GM21447 (cell line): Measurements from ENCODE around the gene PACSIN2.
"Not testable (repeated sequence)": the region's sequence is repeated elsewhere in the genome, so short reads cannot be mapped to it uniquely, and the experiment has no call there.

ENCODE experiments used
- ATAC-seq: cut with Tn5 transposase; IDR thresholded peaks from one replicate; pipeline ENCODE4 v1.9.1; 2021; ENCODE audit not compliant: unreplicated experiment

Gene PACSIN2

GRCh38 chr22:43014869-43015676 lies at the start of gene PACSIN2:
PACSIN2 (minus strand) TSS chr22:43015149; CDS start chr22:42912080, 103,069 bp downstream.
- ATAC-seq: peak; percentile 84

DNA sequence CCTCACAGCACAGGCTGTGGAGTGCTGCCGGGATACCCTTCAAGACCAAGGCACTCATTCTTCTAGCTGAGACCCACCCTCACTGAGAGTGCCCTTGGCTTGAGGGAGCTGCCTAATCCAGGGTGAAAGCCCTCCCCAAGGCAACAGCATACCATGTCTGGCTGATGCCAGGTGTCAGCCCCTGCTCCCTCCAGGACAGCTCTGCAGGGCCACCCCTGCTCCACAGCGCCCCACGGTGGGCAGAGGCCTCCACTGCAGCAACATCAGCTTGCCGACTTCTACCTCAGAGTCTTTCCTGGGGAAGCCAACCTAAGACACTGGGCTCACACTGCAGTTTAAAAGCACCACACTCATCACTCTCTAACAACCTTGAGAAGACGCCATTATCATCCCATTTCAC lies 45.2 kb upstream of the PACSIN2 start:
- no peak for ATAC-seq

DNA sequence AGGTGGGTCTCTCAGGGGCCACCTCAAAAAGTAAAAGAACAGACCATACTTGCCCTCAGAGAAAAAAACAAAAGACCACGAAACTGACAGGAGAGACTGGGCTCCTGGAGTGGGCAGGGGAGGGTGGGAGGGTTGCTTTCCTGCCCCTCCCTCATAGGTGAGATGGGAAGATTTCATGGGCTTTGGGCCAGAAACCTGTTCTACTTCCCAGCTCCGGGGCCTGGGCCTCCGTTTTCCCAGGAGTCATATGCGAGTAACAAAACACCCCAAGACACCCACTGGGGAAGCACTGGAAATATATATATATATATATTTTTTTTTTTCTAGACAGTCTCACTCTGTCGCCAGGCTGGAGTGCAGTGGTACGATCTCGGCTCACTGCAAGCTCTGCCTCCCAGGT lies 42.7 kb upstream of the PACSIN2 start:
- ATAC-seq: no peak

DNA sequence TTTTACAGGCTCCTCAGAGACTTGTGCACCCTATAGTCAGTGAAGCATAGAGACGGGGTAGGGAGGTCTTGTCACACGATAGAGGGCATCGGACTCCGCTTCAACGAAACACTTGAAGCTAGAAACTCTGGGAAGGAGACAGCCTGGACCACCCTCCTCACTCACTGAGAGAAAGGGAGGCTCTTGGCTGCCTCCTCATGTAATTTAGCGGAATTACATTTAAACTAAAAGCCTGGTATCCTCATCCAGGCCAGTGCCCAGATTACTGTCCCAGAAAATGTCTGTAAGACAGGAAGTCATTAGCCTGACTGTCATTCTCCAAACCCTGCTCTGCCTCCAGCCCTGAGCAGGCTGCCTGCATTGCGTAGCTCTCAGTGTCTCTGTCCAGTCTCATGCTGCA lies 38.2 kb upstream of the PACSIN2 start:
- no peak for ATAC-seq

DNA sequence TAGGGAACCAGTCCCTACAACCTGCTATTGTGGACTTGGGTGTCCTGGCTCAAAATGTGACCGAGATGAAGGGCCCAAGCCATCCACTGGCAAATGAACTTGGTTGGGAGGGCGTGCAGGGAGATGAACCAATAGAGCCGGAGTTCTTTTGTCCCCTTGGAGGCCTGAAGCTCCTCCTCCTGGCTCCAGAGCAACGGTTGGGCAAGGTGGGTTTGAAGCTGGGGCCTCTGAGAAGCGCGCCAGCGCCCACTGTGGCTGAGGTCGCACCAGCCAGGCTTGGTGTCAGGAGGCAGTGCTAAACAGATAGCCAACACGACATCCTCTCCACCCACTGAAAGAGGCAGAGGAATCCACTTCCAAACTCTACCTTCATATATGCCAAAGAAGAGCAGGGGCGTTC lies 36.0 kb upstream of the PACSIN2 start:
- ATAC-seq: no peak

DNA sequence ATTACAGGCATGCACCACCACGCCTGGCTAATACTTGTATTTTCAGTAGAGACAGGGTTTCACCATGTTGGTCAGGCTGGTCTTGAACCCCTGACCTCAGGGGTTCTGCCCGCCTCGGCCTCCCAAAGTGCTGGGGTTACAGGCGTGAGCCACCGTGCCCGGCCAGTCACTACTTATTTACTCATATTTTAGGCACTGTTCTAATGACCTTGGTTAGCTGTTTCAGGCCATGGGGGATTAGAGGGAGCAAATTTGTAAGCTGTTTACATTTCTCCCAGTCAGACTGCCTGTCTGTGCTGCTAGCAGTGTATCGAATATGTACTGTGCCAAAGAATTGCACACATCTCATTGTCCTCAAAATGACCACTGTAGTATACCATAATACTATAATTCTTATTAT lies 32.7 kb upstream of the PACSIN2 start:
- no peak for ATAC-seq

- ATAC-seq: no peak
These were observed 29.4 kb upstream of the PACSIN2 start for GRCh38 chr22:43044290-43044712.

DNA sequence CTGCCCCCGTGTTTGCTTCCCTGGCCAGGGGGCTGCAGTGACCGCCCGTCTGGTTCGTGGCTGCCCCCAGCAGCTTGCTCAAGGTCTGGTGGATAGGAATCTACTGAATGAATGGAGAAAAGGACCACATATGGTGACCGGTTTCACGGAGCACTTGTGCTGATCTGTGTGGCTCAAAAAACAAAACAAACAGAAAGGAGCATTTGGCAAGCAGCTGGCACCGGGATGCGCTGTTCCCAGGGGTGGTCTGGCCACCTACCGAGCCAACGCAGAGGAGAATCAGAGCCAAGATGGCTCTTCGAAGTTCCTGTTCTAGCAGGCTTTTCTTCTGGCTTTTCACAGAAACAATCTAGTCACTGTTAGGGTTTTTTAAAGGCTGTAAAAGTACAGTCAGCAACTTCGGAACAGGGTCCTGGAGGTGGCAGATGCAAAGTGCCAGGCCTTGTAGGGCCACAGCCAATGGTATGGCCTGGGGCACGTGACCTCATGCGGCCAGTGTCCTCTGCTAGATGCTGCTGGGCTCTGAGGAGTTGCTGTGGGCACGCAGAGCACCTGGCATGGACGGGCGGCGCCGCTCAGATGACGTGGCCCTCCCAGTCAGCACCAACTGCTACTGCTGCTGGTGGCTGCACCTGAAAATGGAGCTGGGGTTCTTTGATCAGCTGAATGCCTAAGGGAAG lies 27.3 kb upstream of the PACSIN2 start:
- ATAC-seq: no peak

GRCh38 chr22:43039800-43040199 lies 24.9 kb upstream of the PACSIN2 start:
- no peak for ATAC-seq

DNA sequence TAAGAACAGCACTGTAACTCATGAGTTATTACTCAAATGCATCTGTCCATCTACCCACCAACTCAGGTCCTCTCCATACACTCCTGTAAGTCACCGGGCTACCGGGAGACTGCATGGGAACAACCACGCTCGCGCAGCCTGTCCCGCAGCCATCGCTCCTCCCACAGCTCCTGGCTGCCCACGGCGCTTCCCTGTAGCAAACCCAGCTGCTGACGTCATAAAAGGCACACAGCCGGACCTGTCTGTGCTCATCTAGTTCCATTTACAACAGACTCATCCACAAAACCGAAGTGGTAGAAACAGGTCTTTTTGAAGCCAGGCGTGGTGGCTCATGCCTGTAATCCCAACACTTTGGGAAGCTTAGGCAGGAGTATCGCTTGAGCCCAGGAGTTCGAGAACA lies 23.4 kb upstream of the PACSIN2 start:
- no peak for ATAC-seq

DNA sequence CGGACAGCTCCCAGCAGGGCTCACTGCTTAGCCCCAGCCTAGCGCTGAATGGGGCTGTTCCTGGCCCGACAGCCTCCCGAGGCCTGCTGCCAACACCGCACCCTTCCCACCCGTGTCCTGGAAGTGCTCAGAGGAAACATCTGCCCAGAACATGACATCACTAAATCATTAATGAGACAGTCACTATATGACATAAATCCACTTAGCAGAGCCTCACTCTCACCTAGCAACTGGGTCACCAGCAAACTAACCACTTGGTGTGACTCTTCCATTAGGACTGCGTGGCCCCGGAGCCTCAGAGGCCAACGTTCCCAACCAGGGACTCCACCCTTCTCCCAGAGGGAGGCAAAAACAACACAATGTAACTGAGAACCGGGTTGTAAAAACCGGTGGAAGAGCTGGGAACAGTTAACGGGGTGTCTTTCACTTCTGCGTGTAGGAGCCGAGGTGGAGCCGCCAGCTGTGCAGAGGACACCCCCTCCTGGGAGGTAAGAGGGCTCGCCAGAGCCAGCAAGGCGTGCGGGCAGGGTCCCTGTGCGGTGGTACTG lies 21.4 kb upstream of the PACSIN2 start:
- ATAC-seq: no peak

- no peak for ATAC-seq
These were observed 20.3 kb upstream of the PACSIN2 start for GRCh38 chr22:43035250-43035649.

DNA sequence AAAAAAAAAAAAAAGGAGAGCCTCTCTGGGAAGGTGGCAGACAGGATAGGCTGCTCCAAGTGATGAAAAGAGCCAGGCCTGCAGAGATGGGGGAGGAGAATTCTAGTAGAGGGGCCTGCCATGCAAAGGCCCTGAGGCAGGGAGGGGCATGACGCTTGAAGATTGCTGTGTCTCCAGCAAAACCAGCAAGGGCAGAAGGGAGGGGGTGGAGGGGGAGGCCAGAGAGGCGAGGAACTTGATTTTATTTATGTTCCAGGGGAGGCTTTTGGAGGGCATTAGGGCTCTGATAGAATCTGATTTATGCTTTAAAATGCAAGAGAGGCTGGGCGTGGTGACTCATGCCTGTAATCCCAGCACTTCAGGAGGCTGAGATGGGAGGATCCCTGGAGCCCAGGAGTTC lies 16.7 kb upstream of the PACSIN2 start:
- ATAC-seq: no peak

GRCh38 chr22:43018615-43019014 lies 3.7 kb upstream of the PACSIN2 start:
- no peak for ATAC-seq

GRCh38 chr22:43017525-43018460 lies 2.8 kb upstream of the PACSIN2 start:
- no peak for ATAC-seq

- ATAC-seq: not testable (repeated sequence)
These were observed 1.2 kb upstream of the PACSIN2 start for GRCh38 chr22:43016150-43016549.

DNA sequence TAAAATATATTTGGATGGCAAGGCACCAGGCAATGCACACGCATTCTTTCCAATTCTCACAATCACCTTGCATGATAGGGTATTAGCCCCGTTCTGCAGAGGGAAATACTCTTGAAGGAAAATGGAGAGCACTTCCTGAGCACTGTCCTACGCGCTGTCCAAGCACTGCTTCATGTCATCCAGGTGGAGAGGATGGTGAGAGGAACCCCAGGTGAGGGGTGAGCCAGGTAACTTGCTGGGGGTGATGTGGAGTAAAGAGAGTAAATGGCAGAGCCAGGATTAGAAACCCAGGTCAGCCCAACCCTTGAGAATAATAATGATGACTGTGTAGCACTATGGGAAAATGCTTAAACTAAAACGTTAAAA lies 711 bp upstream of the PACSIN2 start:
- ATAC-seq: no peak

DNA sequence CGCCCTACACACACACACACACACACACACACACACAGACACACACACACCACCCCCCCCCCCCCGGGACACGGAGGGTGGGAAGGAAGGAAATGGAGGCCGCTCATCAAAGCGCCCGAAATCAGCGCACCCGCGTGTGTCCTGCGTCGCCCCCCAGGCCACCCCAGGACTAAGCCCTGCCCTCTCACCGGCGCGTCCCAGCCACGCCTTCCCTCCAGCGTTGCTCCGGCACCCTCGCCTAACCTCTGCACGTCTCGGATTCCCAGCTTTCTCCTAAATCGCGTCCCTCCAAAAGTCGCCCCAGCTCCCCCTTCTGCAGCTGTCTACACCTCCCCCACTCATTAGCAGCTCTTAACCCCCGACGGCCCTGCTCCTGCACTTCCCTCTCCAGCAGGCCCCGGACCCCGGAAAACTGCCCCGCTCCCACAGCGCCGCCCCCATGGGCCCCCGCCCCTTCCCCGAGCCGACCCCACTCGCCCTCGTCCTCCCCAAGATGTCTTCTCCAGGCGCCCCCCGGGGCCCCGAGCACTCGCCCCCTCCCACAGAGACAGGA lies 557 bp downstream of the PACSIN2 start:
- peak; percentile 27 for ATAC-seq

DNA sequence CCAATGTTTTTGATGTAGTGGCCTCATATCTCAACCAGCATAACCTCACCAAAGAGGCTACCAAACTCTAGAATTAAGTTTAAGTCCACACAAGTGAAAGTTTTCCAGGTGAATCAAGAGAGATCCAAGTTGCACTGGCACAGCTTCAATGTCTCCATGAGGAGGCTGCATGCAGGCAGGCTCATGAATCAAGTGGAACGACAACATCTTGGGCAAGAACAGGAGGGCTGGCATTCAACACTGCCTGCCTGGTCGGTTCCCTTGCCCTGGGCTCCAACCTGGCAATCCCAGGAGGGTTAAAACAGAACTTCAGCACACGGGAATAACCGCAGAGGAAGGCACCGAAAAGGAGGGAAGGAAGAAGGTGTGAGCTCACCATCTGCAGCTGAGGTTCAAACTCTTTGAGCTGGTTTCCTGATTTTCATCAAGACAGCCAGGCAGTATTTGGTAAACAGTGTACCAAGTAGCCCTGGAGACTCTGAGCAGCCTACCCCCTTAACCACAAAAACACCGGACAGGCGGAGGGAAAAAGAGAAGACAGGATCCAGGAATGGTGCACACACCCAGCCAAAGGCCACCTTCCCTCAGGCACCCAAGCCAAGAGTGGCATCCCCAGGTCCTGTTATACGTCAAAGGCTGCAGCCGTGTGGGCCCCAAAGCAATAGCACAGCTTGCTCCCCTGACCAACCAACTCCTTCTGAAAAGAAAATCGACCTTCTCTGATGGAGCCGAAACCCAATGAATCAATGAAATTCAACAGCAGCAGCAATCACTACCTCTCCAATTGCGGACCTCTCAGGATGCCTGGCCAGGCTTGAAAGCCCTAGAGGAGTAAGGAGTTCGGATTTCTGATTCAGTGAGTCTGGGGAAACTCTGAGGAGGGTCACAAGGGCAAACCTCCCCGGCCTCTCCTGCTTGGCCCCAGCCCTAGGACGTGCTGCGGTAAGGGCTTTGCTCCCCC lies 1.3 kb downstream of the PACSIN2 start:
- ATAC-seq: peak; percentile 12

GRCh38 chr22:43012390-43012789 lies 2.6 kb downstream of the PACSIN2 start:
- ATAC-seq: no peak
